ENCODE results near the gene KIRREL3.

Gene KIRREL3

DNA sequence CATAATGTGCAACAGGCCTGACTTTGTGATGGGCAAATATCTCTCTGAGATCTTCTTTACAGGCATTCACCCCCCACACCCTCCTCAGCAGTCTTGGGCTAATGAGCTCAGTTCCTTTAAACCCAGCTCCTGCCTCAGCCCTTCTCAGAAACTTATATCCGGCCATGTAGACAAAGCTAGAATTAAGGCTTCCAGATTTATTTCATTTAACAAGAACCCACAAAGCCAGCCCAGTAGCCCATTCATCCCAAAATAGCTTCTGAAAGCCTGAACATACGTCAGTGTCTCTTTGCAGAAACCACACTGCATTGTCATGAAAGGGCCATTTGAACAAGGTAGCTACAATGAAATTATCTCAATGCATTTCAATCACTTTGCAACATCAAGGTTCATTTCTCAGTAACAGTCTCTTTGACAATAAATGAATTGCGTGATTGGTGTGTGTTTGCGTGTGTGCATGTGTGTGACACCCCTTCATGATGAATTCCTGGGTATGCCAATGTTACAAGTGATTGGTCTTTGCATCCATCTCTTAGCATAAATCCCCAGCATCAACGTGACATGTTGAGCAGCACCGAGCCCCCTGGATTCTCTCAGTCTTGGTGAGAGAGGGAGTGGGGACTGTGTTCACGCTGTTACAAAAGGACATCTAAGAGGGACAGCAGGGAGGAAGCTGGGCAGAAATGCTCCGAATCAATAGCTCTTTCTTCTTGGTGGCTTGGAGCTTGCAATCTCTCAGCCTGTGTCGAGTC lies 299.6 kb downstream of the KIRREL3 start:
- no peak for DNase-seq

DNA sequence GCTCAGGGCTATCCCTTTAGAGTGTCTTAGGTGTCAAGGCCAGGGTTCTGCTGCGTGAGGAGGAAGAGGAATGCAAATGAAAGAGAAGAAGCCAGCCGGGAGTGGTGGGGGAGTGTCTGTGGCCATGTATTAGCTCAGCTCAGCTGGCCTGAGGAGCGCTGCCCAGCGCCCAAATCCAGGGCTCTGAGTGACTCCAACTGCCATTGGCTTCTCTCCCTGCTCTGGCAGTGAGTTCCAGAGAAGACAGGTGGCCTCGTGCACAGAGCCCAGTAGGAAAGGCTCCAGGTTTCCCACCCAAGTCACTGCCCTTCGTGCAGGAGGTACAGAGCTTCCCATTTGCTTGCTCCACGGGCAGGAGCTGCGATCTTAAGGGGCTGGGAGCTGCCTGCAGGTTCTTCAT lies 302.0 kb downstream of the KIRREL3 start:
- no peak for DNase-seq

DNA sequence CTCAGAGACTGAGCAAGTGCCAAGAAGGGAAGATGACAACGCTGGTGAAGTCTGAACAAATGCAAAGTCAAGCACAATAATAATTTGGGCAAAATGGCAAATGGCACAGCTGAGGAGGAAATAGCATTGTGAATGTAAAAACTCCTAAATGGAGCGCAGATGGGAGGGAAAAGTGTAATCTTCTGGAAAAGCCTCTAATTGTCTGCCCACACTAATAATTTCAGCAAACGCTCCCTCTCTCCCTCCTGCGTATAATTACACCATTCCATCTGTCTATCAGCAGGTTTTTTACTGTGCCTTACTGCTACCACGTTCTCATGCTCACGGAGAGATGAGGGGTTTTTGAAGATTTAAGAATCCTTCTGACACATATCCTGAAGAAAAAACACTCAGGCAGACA lies 302.6 kb downstream of the KIRREL3 start:
- DNase-seq: no peak

DNA sequence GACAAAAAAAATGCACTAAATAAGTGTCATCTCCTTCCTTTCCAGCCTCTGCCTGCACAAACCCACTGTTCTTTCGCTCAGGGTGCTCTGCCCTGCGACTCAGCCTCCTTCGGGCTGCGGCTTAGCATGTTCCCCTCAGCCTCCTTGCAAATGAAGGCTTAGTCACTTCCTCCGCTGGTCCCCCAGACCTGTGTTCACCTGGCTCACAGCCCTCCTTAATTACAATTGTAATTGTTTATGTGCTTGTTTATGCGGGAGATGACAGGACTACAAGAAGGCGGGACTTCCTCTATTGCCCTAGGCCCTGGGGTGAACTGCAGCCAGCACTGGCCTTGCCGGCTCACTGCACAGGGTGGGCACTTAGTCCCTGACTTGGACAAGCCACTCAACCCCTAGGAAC lies 303.6 kb downstream of the KIRREL3 start:
- no peak for DNase-seq

DNA sequence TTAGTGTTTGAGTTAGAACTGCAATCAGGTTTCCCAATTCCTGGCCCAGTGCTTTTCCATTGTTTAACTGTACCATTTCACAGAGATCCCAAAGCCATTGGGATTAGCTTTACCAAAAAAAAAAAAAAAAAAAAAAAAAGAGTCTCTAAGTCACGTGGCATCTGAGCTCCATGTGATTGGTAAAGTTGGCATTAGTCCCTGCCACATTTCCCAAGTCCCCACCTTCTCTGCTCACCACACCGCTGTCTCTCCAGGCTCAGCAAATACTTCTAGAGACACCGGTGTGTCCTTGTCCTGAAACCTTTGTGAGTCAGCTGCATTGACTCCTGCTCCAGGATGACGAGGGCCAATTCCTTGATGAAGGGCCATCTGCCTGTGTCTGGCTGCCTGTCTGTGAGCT lies 305.3 kb downstream of the KIRREL3 start:
- no peak for DNase-seq

DNA sequence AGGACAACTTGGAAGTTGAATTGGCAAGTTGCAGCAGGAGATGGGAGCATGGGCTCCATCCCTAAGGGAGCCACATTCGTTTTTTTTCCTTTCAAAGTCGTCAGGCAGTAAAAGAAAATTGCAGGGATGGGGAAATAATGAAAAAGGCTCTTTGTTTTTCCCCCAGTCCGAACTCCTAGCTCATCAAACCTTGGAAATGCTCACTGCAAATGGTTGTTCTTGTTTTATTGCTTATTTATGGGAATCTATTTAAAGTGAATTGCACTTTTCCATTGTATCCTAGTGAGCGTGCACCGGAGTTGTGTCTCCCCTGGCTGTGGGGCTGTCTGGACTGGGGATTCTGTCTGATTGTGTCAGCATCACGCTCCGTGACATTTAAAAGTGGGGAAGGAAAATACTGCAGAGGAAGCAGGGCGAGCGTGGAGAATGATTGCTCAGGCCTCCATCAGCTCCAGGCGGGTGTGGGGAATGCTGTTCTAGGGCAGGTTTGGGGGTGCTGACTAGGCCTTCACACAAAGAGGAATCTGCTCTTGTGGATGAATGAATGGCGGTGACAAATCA lies 306.4 kb downstream of the KIRREL3 start:
- DNase-seq: no peak

DNA sequence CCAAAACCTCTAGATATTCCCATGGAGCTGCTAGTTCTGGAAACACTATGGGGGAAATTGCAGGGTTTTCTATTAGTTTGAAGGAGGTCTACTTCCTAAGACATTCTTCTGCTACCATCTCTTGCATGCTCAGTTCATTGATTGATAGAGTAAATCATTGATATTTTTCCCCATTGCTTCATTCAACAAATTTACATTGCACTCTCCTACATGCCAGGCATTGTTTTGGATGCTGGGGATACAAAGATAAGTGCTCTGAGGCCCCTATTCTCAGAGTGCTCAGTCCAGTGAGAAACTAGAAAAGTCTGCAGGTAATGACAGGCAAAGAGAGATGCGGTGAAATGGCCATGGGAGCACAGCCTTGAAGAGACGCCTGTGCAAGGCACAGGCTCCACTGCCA lies 313.1 kb downstream of the KIRREL3 start:
- DNase-seq: no peak

DNA sequence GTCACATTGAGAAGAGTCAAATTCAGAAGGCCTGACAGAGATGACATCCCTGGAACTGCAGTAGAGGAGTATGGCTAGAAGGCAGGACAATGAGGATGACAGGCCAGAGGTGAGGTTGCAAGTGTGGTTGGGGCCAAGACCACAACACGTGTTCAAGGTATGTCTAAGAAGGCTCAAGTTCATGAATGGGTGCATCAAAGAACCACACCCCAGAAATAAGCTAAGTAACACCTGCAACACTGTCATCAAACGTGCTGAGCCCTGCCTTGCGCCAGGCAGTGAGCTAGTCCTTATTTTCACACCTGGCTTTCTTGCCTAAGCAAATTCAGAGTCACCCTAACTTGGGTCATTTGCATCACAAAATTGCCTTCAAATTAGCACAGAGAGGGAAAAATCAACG lies 313.6 kb downstream of the KIRREL3 start:
- no peak for DNase-seq

DNA sequence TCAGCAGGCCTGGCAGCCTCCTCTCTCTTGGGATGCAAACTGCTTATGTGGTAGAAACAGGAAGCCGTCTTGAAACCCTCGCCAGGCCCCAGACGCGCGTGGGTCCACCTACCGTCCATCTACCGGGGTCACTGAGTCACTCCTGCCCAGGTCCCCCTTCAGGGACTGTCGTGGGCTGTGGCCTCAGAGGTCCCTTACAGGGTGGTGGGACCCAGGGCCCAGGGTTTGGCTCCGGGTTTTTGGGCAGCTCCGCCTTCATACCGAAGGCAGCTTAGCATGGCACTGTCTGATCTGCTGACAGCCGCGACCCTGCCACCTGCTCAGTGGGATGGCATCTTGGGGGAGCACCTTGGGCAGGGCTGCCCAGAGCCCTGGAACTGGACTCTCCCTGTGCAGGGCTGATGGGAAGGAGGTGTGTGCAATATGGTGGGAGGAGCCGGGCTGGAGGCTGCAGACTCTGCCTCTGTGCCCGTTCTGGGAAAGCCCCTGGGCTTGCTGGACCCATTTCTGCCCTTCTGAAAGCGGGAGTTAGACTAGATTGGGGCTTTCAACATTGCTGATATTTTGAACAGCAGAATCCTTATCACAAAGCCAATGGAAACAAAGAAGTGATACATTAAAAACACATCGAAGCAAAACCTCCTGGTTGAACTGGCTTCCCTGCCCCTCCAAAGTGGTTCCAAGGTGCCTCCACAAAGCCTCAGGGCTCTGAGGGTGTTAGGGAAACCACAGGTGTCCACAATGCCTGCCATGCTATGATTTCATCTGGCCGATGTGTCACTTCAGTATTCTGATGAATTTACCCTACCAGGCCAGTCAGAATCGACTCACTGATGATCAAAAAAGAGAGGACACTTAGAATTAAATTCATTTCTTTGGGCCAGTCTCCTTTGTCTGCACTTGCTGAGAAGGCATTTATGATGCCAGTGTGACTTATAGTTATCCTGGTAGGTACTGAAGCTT lies 316.5 kb downstream of the KIRREL3 start:
- no peak for DNase-seq

DNA sequence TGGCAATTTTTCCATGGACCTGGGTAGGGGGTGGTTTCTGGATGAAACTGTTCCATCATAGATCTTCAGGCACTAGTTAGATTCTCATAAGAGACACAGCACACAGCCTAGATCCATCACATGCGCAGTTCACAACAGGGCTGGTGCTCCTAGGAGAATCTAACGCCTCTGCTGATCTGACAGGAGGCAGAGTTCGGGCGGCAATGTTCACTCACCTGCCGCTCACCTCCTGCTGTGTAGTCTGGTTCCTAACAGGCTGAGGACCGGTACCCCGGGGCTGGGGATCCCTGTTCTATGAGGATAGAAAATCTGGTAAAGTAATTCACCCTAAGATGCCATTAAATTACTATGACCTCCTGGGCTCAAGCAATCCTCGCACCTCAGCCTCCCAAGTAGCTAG lies 318.0 kb downstream of the KIRREL3 start:
- DNase-seq: no peak

DNA sequence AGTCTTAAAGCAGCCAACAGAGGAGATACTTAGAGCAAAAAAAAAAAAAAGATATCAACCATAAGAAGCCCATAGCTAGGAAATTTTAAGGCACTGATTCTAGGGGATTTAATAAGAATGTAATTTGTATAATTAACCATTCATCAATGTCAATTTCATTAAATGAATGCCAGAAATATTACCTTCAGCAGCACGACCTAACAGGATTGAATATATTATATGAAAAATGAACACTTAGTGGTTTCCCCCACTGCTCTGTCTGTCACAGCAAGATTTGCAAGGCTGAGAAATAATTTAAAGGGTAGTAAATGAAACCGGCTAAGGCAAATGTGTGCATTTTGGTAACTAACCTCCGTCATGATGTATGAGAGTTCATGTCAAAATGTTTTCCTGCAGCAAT lies 319.9 kb downstream of the KIRREL3 start:
- no peak for DNase-seq

DNA sequence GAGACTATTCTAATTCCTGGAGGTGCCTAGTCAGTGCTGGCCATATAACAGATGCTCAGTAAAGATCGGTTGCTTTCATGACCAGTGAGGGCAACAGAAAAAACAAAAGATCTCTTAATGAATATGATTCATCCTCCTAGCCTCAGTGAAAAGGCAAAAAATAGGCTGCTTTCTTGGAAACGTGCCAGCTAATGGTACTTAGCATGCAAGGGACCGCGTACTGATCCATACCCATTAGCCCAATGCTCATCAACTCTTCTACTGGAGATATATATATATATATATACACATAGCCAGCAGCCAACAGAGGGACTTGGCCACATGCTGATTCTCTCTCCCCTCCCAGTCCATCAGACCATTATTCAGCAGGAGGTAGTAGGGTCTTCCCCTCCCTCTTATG lies 320.4 kb downstream of the KIRREL3 start:
- no peak for DNase-seq

DNA sequence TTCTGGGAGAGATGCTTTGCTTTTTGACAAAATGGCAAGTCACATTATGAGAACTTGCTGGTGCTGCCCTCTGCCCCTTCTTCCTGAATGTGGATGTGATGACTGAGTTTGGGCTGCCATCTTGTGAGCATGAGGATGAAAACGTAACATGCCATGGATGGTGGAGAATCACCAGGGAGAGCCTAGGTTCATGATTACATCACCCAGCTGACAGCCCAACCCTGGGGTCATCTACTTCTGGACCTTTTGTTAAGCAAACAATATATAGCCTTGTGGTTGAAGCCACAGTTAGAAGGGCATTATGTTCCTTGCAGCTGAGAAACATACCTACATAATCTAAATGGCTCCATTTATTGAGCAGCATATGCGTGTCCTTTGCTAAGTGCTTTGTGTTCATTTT lies 321.5 kb downstream of the KIRREL3 start:
- no peak for DNase-seq

DNA sequence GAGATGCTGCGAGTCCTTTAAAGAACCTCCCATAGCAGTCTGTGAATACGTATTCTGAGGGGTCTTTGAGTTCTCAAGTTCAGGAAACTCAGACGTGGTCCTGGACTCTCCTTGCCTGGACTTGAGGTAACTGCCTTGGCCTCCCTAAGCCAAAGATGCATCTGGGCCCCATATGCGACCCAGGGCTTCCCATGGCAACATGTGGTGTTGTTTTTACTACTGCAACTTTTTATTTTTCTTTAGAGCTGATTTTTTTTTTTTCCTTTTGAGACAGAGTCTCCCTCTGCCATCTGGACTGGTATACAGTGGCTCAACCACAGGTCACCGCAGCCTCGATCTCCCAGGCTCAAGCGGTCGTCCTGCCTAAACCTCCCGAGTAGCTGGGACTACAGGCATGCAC lies 324.0 kb downstream of the KIRREL3 start:
- DNase-seq: no peak

DNA sequence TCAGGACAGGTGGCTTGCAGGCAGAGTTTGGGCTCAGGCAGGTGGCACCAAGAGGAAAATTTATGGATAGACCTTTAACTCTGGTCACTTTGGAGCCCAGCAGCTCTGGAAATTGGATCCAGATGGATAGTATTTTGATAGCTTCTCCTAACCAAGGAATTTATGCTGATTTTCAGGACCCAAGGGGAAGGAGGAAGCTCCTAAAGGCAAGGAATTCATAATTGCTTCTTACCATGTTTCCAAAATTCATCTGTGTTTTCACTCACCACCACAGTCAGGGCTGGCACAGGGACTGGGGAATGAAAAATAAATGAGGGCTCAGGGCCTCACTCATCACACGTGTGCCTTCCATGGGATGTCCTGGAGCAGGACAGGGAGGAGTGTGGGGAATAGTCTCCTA lies 327.3 kb downstream of the KIRREL3 start:
- no peak for DNase-seq

DNA sequence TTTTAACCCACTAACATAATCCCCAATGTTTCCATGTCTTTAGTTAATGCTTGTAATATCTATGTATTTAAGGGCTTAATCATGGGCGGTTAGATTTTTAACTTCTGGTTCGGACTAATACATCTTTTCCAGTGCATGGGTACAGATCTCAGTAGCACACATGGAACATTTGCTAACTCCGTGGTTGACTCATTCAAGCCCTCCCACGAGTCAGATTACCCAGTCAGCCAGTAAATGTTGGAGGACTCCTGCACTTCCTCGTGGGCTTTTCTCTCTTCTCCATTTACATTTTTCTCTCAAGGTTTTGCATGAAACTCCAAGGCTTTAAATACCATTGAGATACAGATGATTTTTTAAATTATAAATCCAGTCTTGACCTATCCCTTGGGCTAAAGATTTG lies 331.2 kb downstream of the KIRREL3 start:
- DNase-seq: no peak

DNA sequence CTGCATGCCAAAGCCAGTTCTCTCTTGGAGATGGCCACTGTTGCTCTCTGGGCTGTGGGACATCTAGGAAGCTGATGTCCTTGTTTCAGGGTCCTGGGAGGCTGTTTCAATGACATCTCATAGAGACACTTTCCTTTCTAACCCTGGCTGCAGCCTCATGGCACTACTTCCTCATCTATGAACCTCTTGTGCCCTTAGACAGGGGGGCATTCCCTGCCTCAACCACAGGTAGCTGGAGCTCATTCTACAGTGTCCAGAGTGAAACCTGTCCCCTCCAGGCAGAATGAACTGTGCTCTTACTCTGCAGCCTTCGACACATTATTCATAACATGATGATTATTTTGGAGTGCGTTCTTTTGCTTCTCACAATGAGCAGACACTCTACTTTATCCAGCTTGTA lies 335.9 kb downstream of the KIRREL3 start:
- no peak for DNase-seq

DNA sequence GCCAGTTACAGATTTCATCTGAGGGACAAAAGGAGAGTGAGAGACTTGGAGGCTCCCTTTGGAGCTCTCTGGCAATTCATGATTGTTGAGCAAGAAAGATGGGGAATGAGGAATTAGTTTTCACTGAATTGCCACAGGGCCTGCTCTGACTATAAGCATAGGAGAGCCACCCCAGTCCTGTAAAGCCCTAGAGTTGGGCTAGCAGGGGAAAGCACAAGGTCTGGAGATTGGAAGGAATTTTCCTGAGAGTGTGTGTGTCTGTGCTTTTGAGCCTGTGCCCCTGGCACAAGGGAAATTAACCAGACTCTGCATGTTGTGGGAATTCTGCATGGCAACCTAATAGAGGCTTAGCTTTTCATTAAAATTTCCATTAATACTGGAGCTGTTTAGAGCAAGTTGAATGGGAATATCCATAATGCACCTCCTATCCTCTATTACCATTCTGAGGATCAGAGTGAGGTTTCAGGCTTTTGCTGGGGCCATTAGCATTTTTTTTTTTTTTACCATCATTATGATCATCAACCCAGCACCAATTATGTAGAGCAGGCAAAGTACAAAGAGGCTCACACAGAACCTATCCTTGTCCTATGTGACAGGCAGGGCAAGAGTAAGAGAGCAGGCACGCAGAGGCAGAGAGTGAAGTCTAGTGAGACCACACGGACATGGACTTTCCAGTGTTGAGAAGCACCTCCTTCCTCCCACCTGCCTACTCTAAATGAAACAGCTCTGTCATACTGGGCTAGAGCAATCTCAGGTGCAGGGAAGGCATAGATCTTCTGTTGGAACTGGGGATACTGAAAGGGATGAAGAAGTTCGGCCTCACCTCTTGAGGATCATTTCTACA lies 336.6 kb downstream of the KIRREL3 start:
- DNase-seq: no peak

DNA sequence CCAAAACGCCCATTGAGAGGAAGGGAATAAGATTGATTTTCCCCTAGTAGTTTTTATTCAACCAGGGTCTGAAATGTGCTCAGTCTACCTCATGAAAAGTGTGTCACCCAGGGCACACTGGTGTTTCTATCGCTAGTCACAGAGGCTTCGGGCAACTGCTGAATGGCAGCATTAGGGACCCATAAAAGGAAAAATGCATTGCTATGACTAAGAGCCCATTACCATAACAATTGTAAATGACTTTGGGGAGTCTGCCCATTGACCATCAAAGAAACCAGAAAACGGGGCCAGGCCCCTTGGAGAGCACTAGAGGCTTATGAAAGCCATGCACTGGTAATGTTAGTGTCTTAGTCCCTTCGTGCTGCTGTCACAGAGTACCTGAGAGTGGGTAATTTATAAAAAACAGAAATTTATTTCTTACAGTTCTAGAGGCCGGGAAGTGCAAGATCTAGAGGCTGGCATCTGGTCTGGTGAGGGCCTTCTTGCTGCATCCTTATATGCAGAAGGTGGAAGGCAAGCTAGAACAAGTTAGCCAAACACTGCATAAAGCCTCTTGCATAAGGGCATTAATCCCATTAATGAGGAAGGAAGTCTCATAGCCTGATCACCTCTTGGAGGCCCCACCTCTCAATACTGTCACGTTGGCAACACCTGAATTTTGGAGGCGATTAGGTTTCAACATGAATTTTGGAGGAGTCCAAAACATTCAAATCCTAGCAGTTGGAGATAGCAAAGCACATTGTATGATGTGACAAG lies 338.4 kb downstream of the KIRREL3 start:
- no peak for DNase-seq

DNA sequence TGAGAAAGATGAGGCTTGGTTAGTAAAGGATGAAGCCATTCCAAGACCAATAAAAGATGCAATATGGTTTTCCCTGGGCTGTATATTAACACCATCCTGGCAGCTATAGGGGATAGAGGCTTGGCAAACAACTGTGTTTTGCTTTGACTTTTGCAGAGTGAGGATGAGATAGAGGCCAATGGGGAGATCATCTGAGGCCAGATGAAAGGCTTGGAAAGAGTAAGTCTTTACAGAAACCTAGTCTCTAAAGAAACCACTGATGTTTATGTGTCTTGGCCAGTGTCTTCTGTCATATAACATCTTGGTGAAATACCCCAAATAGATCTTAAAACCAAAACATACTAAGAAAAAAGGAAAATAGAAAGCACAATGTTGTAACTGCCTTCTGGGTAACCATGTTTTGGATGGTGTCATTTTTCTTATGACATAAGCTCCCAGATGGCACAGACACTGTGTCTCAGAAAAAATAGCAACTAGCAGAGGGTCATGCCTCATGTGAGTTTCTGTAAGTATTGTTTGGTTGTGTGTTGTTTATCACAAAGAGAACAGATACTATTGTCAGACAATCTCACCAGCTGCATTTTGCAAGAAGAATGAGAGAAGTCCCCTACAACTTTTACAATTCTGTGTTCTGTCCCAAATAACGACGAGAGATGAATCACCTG lies 339.7 kb downstream of the KIRREL3 start:
- DNase-seq: no peak

DNA sequence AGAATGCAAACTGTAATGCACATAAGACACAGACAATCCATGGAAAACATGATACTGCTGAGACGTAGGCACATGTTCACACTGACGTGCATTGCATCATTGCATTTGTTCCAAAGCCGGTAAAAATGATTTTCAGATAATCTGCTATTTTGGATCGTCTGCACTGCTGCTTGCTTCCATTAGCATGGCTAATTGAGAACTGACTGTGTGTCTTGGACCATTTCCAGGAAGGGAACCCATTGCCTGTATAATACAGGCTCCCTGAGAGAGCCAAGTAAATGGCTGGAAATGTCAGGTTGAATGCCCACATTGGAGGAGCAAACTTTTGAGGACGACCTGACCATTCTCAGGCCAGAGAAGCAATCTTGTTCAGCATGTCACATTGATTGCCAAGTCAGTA lies 340.2 kb downstream of the KIRREL3 start:
- no peak for DNase-seq
